Measurements from ENCODE around the gene TMEM87B. TPM values are rescaled to one million over a fixed set of nuclear protein-coding genes. Genes with fewer than 3 reads are reported as not detected.

The TMEM87B gene
- total RNA-seq, 1 experiment from 2014 or later: 10.5 TPM

DNA sequence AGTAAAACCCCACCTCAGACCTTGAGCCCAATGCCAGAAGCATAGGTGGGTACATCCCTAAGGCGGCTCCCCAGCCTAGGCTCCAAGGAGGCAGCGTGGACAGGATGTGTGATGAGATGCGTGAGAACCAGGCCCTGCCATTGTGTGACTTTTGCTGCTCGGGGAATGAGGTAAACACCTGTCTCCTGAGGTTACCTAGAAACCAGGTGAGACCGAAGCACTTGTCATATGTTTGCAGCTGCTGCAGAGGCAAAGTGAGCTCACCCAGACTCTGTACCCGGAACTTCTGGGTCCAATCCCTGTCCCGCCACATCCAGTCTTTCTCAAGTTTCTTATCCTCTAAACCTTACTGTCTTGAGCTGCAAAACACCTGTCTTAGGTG lies 86.5 kb downstream of the TMEM87B start:
- H3K36me3 Mint-ChIP-seq (ENCODE audit: insufficient read depth in 1 of 3, low read depth in 3 of 3): peaks cover 0 to 5% (median 0%) of the 10 kb centered on the region in 3 experiments; a peak in 2 of 7 replicates
- Histone ChIP-seq H3K18ac (ENCODE audit: insufficient read length, low read depth, low read length) (no peak overlapping the region), H3T11ph (ENCODE audit: low read length) (no peak overlapping the region), H4K5ac (ENCODE audit: insufficient read length, low read depth, low read length) (no peak overlapping the region), H2BK12ac (ENCODE audit: insufficient read length, low read depth, low read length) (no peak overlapping the region), H3K23ac (ENCODE audit: insufficient read length, low read depth, low read length) (no peak overlapping the region), H4K20me1 (ENCODE audit: control insufficient read depth, insufficient read depth, insufficient read length) (no peaks in the 10 kb centered on the region), H3K9me3 (ENCODE audit: control insufficient read depth, low read depth, low read length) (no peaks in the 10 kb centered on the region), H2BK20ac (ENCODE audit: low read depth, low read length, poor library complexity, severe bottlenecking) (no peak overlapping the region), H2BK5ac (ENCODE audit: insufficient read length, low read length) (no peak overlapping the region), H2AK5ac (ENCODE audit: insufficient read length, low read length) (no peak overlapping the region), H3K79me2 (ENCODE audit: insufficient read depth, low read length) (no peaks in the 10 kb centered on the region), H3K4ac (ENCODE audit: low read depth, low read length) (no peak overlapping the region), H2BK120ac (ENCODE audit: low read depth, low read length, poor library complexity, severe bottlenecking) (no peak overlapping the region), H2BK15ac (ENCODE audit: low read depth, low read length) (no peak overlapping the region), H3K14ac (ENCODE audit: insufficient read depth, low read length) (no peak overlapping the region), H2AFZ (ENCODE audit: low read length) (no peak overlapping the region), H4K91ac (ENCODE audit: insufficient read length, low read depth, low read length) (no peak overlapping the region), H3K27ac (ENCODE audit: insufficient read length, low read depth, low read length) (no peak overlapping the region), H3K56ac (ENCODE audit: insufficient read length, low read depth, low read length) (no peak overlapping the region), H3K27me3 (ENCODE audit: insufficient read depth, low read length) (peaks cover 25% of the 10 kb centered on the region), H3K4me2 (ENCODE audit: insufficient read depth, insufficient read length, low read length) (no peak overlapping the region), H3K23me2 (ENCODE audit: insufficient read length, low read depth, low read length, poor library complexity, severe bottlenecking) (peaks cover 8% of the 10 kb centered on the region), H3K9ac (ENCODE audit: extremely low read depth, insufficient read length, low read length) (no peak overlapping the region), H3K4me1 (ENCODE audit: insufficient read depth, low read length) (no peaks in the 10 kb centered on the region), H3K79me1 (ENCODE audit: insufficient read depth, low read depth, low read length, poor library complexity, severe bottlenecking) (no peaks in the 10 kb centered on the region), H4K8ac (replicated peaks; ENCODE audit: insufficient read length, low read depth, low read length) (no peak overlapping the region)
- no CpG with 5 or more reads among the region's 7 CpGs for WGBS (ENCODE audit: extremely low coverage, insufficient read length, low lambda C conversion rate)
- H3K4me3 Mint-ChIP-seq: no peak overlapping the region
- no peak overlapping the region for H3K27ac Mint-ChIP-seq
- H3K27me3 Mint-ChIP-seq (ENCODE audit: low read depth): peaks cover 58% of the 10 kb centered on the region
- DNase-seq: no peak
- TF ChIP-seq, protein P1, sequence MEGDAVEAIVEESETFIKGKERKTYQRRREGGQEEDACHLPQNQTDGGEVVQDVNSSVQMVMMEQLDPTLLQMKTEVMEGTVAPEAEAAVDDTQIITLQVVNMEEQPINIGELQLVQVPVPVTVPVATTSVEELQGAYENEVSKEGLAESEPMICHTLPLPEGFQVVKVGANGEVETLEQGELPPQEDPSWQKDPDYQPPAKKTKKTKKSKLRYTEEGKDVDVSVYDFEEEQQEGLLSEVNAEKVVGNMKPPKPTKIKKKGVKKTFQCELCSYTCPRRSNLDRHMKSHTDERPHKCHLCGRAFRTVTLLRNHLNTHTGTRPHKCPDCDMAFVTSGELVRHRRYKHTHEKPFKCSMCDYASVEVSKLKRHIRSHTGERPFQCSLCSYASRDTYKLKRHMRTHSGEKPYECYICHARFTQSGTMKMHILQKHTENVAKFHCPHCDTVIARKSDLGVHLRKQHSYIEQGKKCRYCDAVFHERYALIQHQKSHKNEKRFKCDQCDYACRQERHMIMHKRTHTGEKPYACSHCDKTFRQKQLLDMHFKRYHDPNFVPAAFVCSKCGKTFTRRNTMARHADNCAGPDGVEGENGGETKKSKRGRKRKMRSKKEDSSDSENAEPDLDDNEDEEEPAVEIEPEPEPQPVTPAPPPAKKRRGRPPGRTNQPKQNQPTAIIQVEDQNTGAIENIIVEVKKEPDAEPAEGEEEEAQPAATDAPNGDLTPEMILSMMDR (conservative IDR thresholded peaks at IDR 0.05): no peak
- H3K9me3 Mint-ChIP-seq: no peaks in the 10 kb centered on the region; a peak in 1 of 5 replicates
- H3K4me1 Mint-ChIP-seq: peaks cover 6 to 18% of the 10 kb centered on the region in 2 experiments
